ENCODE results near the gene HOXA4.

Gene HOXA4

DNA sequence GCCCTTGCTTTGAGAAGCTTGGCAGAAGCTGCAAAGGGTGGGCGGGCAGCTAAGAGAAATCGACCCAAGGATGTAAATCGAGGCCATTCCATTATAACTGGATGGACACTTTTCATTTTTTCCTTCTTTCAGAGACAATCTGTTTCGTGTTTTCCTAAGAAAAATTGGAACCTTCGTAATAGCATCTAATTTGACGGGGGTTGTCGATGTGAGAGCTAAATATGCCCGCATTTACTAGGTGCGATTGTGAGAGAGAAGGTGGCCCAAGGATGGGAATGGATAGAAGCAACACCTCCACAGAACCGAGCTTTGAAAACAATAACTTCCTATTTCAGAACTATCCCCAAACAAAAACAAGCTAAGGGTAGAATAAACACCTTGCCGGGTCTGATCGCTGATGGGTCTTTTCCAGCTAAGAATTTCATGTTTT lies 848 bp upstream of the HOXA4 start:
- no peak for DNase-seq

DNA sequence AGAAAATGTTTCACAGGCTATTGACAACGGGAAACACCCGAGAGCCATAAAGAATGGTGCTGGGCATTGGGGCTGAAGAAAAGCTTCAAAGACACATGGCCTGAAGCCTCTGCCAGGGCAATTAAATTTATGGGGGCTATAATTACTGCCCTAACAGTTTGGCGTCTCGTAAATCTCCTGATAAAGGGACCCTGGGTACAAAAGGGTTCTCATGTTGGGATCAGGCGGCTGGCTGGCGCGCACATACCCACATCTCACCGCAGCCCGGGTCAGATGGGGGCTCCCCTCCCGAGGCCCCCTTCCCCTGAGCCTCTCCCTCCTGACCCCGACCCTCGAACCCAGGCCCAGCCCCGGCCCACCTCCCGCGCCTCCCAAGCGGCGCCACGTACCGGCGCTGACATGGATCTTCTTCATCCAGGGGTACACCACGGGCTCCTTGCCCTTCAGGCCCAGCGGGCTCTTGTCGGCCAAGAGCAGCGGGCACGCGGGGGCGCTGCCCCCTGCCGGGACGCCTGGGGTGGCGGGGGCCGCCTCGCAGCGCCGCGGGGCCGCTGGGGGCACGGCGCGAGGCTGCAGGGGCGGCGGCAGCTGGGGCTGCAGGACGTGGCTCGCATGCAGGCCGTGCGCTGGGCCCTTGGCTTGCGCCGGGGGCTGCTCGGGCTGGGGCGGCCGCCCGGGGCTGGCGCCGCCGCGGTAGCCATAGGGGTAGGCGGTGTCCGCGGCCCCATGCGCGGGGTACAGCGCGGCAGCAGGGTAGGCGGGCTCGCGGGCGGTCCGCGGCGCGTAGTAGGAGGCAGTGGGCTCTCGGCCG lies 623 bp downstream of the HOXA4 start:
- DNase-seq, result peak; percentile 59

DNA sequence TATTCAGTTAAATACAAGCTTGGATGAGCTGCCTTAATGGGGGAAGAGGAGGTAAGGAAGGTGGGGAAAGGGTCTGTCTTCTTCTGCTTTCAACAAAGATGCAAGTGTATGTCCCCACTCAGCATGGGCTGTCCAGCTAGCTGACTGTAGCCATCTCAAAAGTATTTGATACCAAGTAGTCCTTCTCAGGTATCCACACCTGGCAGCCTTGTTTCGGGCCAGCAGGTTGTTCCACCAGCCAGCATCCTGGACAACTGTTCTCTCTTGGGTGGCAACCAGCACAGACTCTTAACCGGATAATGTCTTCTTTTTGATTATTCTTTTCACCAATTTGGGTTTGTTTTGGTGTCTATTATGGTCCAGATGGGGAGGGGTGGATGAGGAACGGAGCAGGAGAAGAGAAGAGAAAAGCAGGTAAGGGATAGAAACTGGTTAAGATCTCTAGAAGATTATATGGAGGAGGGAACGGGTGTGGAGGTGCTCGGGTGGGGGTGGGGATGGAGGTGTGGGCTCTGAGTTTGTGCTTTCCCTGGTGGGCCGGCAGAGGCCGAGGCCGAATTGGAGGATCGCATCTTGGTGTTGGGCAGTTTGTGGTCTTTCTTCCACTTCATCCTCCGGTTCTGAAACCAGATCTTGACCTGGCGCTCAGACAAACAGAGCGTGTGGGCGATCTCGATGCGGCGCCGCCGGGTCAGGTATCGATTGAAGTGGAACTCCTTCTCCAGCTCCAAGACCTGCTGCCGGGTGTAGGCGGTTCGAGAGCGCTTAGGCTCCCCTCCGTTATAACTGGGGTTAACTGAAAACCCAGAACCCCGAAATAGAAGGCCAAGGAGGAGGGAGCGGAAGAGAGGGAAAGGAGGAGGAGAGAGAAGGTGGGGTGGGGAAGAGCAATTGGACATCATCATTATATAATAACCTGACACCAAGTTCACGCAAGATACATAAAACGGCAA lies 1.5 kb downstream of the HOXA4 start:
- DNase-seq, result no peak

DNA sequence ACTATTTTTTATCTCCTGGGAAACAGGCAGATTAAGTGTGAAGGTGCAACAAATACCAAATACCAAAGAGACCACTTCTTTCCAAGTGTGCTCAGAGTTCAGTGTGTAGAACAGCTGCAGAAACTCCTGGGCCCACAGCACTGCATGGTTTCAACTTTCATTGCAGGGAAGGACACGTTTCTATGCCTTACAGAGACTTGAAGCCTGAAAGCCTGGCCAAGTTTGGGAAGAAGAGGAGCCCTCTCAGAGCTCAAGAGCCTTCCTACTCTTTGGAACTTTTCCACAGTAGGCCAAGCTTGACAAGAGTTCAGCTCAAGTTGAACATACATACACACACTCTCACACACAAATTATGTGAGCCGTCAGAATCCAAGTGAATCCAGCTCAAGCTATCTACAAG lies 2.5 kb downstream of the HOXA4 start:
- no peak for DNase-seq

DNA sequence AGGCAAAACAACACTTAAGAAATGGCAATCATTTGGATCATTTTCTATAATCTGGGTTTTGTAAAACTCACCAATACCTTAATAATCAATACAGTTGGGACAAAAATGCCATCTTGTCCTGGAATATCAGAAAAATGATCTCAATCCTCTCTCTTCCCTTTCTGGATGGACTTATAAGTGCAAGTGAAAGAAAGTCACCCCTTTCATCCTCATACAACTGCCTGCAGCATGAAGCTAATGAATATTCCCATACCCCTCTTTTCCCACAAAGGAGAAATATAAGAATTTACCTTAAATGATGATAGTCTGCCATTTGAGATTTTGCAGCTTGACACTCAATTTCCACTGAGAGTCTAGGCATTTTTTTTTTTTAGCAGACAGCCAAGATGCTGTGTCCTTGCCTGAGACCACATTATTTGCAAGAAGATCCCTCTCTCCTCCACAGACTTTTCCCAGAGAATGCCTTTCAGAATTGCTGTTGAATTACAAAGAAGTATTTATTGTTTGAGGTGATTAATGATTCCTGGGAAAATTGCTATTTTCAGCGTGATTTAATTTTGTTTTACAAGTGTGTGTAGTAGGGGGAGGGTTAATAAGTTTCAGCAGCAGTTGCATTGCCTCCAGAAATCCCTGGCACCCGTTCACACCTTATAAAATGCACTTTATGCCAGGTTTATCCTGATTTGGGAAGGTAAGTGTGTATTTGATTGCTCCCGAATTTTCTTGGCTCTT lies 3.8 kb downstream of the HOXA4 start:
- no peak for DNase-seq

DNA sequence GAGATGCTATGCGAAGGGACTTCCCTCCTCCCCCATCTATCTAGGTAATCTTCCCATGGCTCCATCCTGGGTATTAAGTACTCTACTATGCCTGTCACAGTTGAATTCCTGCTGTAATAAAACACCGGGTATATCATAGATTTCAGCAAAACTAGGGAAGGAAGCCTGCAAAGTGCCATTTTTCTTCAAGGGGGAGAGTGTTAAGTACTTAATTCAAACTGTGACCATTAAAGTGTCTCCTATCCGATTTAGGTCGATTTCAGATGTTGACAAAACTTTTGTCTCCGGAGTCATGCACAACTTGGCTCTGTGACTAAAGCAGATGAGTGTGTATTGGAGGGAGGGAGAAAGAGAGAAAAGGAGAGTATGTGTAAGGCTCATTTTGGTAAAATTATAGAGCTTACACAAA lies 4.6 kb downstream of the HOXA4 start:
- DNase-seq, result no peak

DNA sequence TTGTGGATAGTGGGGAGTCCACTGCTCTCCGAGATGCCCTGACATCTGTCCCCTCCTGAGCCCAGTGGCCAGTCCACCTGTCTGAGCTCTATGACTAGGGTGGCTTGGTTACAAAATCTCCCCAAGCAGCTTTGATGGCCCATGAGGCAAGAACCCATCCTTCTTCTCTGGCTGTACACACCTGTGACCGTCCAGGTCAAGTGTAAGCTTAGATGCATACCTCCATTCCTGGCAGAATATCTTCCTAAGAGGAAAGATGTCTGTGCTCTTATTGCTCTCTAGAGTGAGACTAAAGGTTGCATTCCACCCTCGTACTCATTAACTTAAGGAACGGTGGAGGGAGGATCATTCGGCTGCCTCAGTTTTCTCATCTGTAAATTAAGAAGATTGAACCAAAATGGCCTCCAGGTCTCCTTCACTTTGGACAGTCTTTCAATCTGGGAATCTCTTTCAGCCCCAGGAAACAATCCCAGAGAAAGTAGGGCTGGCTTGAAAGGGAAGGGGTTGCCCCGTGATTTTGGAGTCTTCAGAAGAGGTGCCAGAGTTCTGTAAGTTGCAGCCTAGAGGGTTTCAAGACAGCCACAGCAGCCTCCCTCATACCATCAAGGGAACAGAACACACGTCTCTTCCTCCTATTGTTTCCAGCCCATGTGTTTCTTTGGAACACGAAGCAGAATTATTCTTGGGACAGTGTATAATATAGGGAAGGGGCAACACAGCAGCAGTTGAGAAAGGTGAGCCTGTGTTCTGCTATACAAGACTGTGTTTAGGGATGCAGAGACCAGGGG lies 5.5 kb downstream of the HOXA4 start:
- DNase-seq, result no peak

DNA sequence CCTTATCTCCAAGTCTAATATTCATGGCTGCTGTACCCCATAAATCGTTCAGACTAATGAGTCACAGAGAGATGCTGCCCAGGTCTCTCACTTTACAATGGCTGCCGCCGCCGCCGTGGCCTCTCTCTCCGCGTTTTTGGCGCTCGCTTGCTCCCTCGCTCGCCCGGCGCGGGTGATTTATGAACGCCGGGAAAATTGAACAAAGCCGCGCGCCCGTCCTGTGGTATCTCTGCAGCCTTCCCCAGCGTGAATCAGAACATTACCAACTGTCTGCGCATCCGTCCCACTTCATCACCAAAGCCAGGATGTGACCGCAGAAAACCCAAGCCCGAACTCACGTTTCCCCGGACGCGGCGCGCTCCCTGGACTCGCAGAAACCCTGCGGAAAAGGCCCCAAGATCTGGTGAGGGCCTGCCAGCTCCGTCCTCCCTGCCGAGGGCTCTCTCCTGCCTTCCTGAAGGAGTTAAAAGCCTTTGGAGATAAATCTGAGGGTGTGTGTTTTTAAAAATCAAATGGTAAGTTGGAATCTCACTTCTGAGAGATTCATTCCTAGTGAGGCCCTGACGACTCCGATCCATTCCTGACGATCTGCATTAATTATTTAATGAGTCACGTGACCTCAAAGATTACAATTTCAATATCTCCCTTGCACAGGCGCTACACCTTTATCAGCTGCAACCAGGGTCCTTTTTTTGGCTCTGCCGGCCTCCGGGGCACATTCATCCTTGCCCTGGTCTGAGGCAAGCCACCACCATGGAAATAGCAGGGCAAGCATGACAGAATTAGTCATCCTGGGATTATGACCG lies 6.3 kb downstream of the HOXA4 start:
- DNase-seq, result peak; percentile 79

DNA sequence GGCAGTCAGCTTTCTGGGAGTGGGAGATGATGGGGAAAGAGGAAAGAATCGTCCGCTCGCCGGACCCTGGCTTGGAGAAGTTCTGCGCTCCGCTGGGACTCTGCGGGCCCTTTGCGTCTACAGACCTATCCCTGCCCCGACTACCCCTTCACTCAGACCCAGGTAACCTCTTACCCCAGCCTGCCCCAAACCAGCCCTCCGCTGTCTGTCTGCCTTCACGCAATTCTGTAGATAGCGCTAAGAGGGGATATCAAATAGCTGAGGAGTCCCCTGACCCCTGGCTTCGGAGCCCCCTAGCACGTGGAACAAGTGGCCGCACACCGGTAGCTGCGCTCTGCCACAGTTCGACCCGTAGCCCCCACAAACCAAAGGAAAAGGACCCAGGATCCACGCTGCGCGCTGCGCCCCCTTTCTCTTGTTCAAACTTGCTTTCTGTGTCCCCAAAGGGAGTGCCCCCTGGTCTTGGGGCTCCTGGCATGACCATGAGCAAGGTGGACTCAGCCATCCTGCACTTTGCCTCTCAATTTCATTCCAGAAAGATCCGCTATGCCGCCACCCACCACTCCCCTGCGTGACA lies 7.0 kb downstream of the HOXA4 start:
- DNase-seq, result no peak

DNA sequence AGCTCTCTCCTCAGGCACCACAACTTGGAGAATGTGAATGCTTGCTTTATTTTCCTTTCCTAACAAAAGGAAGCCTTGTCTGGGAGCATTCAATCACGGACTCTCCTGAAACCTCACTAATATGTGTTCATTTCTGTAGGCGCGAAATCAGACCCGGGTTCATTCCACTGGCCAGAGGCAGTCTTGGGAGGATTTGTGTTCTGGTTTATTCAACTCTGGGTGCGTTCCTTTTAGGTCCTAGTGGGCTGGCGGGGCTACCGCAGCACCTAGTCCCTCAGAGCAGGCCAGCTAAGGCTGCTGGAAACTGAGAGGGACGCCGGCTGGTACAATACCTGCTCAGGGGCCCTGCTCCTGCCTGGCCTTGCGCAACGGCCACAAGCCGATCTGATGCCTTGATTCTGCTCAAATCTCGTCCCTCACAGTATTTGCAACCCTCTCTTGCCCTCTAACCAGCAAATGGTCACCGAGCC lies 7.5 kb downstream of the HOXA4 start:
- DNase-seq, result no peak

DNA sequence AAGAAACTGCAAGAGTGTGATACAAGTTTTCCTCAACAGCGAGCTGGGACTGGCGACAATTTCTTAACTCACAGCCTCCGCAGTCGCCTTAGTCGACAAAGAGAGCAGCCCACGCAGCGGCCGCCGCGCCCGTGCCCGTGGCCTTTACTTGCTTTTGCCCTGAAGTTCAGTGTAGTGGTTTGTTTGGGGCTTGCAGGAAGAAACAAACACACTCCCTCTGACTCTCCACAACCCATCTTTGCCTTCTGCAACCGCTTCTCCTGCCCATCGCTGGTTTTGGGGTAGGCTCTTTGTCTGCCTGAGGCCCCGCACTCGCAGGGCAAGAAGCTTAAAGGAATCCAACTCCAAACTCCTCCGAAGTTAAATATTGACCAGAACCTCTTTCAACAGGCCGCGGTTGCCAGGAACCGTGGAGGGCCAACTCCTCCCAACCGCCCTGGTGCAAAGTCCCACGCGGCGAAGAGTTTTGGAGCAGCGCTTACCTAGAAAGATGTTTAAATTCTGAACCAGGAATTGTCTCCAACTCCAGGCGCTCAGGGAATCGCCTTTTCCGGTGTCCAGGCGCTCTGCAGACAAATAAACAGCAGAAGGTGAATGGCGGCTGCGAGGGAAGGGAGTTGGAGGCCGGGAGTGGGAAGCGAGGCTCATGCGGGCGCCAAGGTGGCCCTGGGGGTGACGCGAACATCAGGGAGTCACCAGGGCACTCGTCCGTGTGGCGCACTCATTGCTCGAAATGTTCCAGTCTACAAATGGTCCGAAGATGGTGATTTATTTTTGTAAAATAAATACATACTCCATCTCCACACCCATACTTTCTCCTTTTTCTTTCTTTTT lies 8.3 kb downstream of the HOXA4 start:
- no peak for DNase-seq

DNA sequence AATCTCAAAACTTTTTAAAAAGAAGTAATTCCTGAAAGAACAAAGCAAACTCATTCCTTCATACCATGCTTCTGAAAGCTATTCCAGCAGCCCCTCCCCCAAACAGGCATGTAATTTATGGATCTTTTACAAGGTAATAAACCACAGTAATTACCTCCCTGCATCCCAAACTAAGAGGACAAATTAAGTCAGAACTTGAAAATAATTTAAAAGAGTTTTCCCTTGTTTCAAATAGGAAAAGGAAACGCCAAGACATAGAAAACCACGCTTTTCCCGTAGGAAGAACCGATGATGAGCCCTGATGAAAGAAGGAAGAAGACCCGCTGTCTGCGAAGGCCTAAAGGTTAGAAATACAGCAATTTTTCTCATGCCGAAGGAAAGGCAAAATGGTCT lies 8.9 kb downstream of the HOXA4 start:
- no peak for DNase-seq

DNA sequence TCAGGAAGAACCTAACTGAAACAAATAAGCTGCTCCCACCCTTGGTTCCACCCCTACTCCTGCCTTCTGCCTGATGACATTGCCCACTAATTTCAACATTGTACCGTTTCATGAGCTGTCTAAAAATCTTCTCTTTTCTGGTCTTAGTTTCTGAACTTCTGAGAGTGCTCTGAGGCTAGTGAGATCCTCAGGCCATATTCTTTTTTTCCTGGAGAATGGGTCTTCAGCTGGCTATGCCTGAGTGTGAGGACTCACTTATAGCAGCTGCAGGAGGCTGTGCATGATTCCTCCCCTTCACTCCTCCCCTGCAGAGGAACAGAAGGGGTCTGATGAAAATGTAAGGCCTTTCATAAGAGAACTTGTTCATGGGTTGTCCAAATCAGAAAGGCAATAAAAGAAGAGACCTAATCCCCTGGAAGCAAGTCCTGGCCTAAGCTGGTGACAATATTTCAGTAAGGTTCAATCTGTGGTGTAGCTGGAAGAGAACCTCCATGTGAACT lies 11.1 kb downstream of the HOXA4 start:
- no peak for DNase-seq

DNA sequence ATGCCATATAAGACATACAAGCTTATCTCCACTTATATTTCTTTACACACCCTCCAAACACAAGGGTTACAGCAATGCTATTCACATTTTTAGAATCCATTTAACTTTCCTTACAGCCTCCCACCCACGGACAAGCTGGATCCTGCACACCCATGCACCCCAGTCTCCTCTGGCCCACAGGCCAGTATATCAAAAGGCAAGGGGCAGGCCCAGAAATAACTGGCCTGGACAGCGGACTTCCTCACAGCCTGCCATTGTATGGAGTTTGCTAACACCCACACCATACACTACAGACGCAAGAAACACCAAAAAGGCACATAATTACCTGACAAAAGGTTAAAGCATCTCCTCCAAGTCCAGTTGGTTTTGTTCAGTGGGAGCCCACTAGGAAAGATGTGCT lies 12.0 kb downstream of the HOXA4 start:
- no peak for DNase-seq

DNA sequence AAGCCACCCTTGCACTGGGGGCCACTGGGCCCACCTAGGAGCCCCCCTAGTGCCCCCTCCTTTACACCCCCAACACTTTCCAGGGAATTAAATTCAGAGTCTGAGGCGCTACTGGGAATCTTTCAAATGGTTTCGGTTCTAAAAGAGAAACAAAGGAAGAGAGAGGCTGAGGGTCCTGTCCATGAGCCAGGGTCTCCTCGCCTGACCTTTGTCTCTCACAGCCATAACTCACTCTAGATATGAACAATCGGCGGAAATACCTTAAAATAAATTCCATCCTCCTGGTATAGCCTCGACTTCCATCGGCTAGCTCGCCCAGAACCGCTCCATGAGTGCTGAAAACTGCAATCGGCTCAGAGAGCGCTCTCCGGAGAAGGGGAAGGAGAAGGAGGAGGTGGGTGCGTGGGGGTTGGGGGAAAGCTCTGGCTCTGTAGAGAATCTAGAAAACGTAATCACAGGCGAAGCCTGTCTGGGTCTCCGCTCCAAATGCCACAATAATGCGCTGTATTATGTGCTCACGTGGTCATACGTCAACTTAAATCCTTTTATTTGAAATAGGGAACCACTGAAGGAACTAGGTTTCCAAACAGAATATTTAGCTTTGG lies 12.6 kb downstream of the HOXA4 start:
- DNase-seq, result no peak

DNA sequence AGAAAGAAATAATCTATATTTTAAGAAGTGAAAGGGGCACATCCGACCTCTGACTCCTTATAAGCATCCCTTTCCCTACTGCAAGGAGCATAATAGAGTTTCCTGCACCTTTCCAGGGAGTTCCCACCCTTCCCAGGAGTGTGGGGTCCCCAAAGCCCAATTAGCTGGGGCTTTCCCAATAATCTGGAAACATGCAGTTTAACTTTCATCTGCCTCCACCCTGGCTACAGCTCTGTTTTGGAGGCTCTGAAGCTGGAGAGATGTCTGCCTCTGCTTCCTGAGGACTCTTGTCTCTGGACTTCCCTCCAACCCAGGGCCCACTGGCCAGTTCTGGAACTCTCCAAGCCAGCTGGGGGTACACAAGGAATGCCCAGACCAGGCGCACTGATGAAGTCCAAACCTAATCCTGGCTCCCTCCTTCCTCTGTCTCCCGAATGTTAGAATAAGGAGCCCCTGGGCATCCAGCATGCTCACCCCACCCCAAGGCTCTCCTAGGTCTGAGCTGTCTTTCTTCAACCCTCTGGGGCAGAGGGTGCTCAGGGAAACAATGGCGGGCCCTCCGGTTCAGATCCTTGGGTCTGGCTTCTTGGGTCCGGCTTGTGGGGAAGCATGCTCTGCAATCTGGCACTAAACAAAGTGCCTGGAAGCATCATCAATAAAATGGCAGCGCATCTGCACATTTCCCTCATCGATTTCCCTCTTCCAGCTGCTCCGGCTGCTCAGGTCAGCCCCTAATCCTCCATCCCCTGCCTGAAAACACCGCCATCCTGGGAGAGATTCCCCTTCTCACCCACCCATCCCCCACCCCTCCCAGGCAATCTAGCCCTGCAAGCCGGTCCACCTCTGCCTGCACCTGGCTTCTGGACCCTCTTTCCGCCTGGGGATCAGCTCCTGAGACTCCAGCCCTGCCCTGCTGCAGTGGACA lies 13.3 kb downstream of the HOXA4 start:
- no peak for DNase-seq

DNA sequence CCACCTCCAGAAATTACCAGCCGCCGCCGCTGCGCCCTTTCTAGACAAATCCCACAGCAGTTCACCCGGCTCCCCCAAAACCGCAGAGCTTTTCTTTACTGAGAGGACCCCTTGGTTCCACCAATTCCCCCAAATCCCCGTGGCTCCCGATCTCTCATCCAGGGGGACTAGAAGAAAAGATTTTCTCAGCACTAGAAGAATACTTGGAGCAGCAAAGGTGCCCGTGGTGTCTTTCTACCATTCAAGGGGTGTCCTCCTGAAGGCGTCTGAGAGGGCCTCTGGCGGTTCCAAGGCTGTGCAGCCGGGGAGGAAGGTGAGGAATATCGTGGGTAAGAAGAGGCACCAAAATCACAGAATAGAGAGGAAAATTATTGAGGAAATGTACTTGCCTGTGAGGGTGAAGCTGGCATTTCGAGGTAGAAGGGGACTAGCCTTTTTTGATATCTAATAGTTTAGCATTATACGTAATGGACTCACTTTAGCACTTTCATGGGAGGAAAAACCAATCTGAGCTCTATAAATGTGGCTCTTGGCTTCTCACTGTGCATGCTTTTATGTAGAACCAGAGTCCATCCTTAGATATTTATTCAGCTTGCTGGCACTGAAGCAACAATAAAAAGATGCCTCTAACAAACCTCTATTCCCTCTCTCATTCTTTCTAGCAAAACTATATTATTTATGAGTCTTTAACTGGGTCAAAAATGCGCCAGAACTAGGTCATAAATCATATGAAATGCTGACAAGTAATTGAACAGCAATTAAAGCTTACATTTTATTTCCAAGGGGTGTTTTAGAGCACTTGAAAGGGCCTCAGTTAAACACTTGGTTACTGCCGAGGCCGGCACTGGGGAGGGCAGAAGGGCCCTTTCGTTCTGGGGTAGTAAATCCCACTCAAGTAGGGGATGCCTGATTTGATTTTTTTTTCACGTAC lies 14.3 kb downstream of the HOXA4 start:
- no peak for DNase-seq
